IMR-90 (cell line): Measurements from ENCODE around the gene CD72. TPM values are rescaled to one million over a fixed set of nuclear protein-coding genes. Genes with fewer than 3 reads are reported as not detected.

Experiments
- ATAC-seq: fragments of 200-7000 bp; cut with Tn5 transposase; 2 replicates; pipeline ENCODE4 v1.9.1; 2020; ENCODE audit warnings: low read depth, mild to moderate bottlenecking, moderate library complexity
- BruUV-seq: library from RNA; stranded (reverse); fragments of 400-500 nt; replicated peaks from 2 replicates; lab custom pipeline; 2021; lab: Mats Ljungman, UMichigan
- CTCF ChIA-PET: fragments of 300-600 bp; formaldehyde crosslinking; extraction: SDS; loops from one replicate; lab custom pipeline; 2021; ENCODE audit warnings: antibody characterized with exemption; lab: Yijun Ruan, JAX
- POLR2A ChIA-PET: fragments of 300-600 bp; sonication (Branson Sonifier 250); formaldehyde crosslinking; loops from one replicate; lab custom pipeline; 2022; ENCODE audit warnings: antibody characterized with exemption; ENCODE audit not compliant: unreplicated experiment; lab: Charles Lee
- DNase-seq: peaks from one replicate; pipeline ENCODE4 v3.0.0; 2013
- H2AFZ ChIP-seq: replicated peaks from 2 replicates; pipeline ENCODE3; 2013; ENCODE audit warnings: low read length, mild to moderate bottlenecking; ENCODE audit not compliant: poor library complexity
- H2AK5ac ChIP-seq: 2 replicates; pipeline ENCODE4 v1.6.1; 2013; ENCODE audit warnings: low read depth, low read length, inconsistent platforms
- H2AK9ac ChIP-seq: replicated peaks from 2 replicates; pipeline ENCODE3; 2013; ENCODE audit warnings: mild to moderate bottlenecking, low read depth, low read length, moderate library complexity; ENCODE audit not compliant: poor library complexity
- H2BK120ac ChIP-seq: 2 replicates; pipeline ENCODE4 v1.6.1; 2013; ENCODE audit warnings: low read depth, low read length, inconsistent platforms
- H2BK15ac ChIP-seq: 3 replicates; pipeline ENCODE4 v1.6.1; 2013; ENCODE audit warnings: low read depth, low read length, inconsistent platforms
- H2BK20ac ChIP-seq: 2 replicates; pipeline ENCODE4 v1.6.1; 2013; ENCODE audit warnings: low read depth, mild to moderate bottlenecking, inconsistent platforms, low read length, moderate library complexity
- H2BK5ac ChIP-seq: 2 replicates; pipeline ENCODE4 v1.6.1; 2013; ENCODE audit warnings: mild to moderate bottlenecking, low read depth, low read length, inconsistent platforms; ENCODE audit not compliant: poor library complexity, severe bottlenecking
- H3K14ac ChIP-seq: replicated peaks from 2 replicates; pipeline ENCODE4 v1.6.1; 2013; ENCODE audit warnings: low read depth, low read length, inconsistent platforms
- H3K18ac ChIP-seq: 2 replicates; pipeline ENCODE4 v1.6.1; 2013; ENCODE audit warnings: low read depth, low read length, control low read depth
- H3K23ac ChIP-seq: 2 replicates; pipeline ENCODE4 v1.6.1; 2013; ENCODE audit warnings: low read depth, low read length, inconsistent platforms
- H3K27ac ChIP-seq: 2 replicates; pipeline ENCODE4 v1.5.1; 2013; ENCODE audit warnings: mild to moderate bottlenecking, control low read depth, low read length; ENCODE audit not compliant: insufficient read depth
- H3K27me3 ChIP-seq: 2 replicates; pipeline ENCODE4 v1.6.1; 2013; ENCODE audit warnings: low read length; ENCODE audit not compliant: control insufficient read depth, insufficient read depth
- H3K36me3 ChIP-seq: 2 replicates; pipeline ENCODE4 v1.6.1; 2013; ENCODE audit warnings: low read length, mixed read lengths; ENCODE audit not compliant: control insufficient read depth, insufficient read depth
- H3K4ac ChIP-seq: 2 replicates; pipeline ENCODE4 v1.6.1; 2013; ENCODE audit warnings: low read depth, low read length, inconsistent platforms
- H3K4me1 ChIP-seq: 2 replicates; pipeline ENCODE4 v1.6.1; 2013; ENCODE audit warnings: low read length, mixed read lengths; ENCODE audit not compliant: control insufficient read depth, insufficient read depth
- H3K4me2 ChIP-seq: 2 replicates; pipeline ENCODE4 v1.6.1; 2013; ENCODE audit warnings: low read depth, mild to moderate bottlenecking, control low read depth, low read length, moderate library complexity
- H3K4me3 ChIP-seq: 2 replicates; pipeline ENCODE4 v1.5.1; 2013; ENCODE audit warnings: low read depth, mild to moderate bottlenecking, control low read depth, low read length, moderate library complexity; ENCODE audit not compliant: insufficient read depth
- H3K56ac ChIP-seq: 2 replicates; pipeline ENCODE4 v1.6.1; 2013; ENCODE audit warnings: low read length, inconsistent platforms; ENCODE audit not compliant: insufficient read depth; ENCODE audit errors: extremely low read depth
- H3K79me1 ChIP-seq, 2 experiments: 2 replicates each; pipeline ENCODE4 v1.6.1; 2013; ENCODE audit warnings: low read length in 2 of 2, inconsistent platforms in 1 of 2, low read depth in 1 of 2
- H3K9ac ChIP-seq: 2 replicates; pipeline ENCODE4 v1.6.1; 2013; ENCODE audit warnings: low read depth, low read length, control low read depth
- H3K9me1 ChIP-seq: 2 replicates; pipeline ENCODE4 v1.6.1; 2013; ENCODE audit warnings: low read length, inconsistent platforms; ENCODE audit not compliant: insufficient read depth
- H3K9me3 ChIP-seq: 2 replicates; pipeline ENCODE4 v1.6.1; 2013; ENCODE audit warnings: low read length; ENCODE audit not compliant: control insufficient read depth, insufficient read depth
- H4K20me1 ChIP-seq: 2 replicates; pipeline ENCODE4 v1.6.1; 2013; ENCODE audit warnings: low read length, inconsistent platforms; ENCODE audit not compliant: insufficient read depth
- H4K5ac ChIP-seq: 2 replicates; pipeline ENCODE4 v1.6.1; 2013; ENCODE audit warnings: mild to moderate bottlenecking, low read depth, low read length, control low read depth
- H4K8ac ChIP-seq, 2 experiments: 2 replicates each; pipeline ENCODE4 v1.6.1; 2013; ENCODE audit warnings: low read depth in 2 of 2, low read length in 2 of 2, control low read depth in 1 of 2, inconsistent platforms in 1 of 2
- H4K91ac ChIP-seq: 2 replicates; pipeline ENCODE4 v1.6.1; 2013; ENCODE audit warnings: low read depth, low read length, inconsistent platforms; ENCODE audit not compliant: insufficient read depth
- BHLHE40 ChIP-seq: fragments of 150-350 bp; IDR thresholded peaks from 2 replicates; pipeline ENCODE4 v1.6.1; 2016; ENCODE audit warnings: mild to moderate bottlenecking, low read depth, low read length
- CEBPB ChIP-seq: IDR thresholded peaks from 2 replicates; pipeline ENCODE4 v1.6.1; 2012; ENCODE audit warnings: low read depth, low read length, improper control_type of control experiment
- CHD1 ChIP-seq: IDR thresholded peaks from 2 replicates; pipeline ENCODE4 v1.6.1; 2012; ENCODE audit warnings: low read depth, low read length, improper control_type of control experiment
- CTCF ChIP-seq: conservative IDR thresholded peaks from 2 replicates; pipeline ENCODE4 v1.5.1; 2012; ENCODE audit warnings: mild to moderate bottlenecking, low read depth, low read length, improper control_type of control experiment
- ELK1 ChIP-seq: fragments of 150-350 bp; IDR thresholded peaks from 2 replicates; pipeline ENCODE4 v1.6.1; 2016; ENCODE audit warnings: low read depth, mild to moderate bottlenecking, low read length, moderate library complexity, borderline replicate concordance
- MAFK ChIP-seq: IDR thresholded peaks from 2 replicates; pipeline ENCODE4 v1.6.1; 2012; ENCODE audit warnings: low read depth, low read length, improper control_type of control experiment
- MAZ ChIP-seq: IDR thresholded peaks from 2 replicates; pipeline ENCODE4 v1.6.1; 2012; ENCODE audit warnings: low read depth, mild to moderate bottlenecking, low read length, improper control_type of control experiment, moderate library complexity, borderline replicate concordance
- MXI1 ChIP-seq: IDR thresholded peaks from 2 replicates; pipeline ENCODE4 v1.6.1; 2012; ENCODE audit warnings: low read depth, mild to moderate bottlenecking, low read length, moderate library complexity, borderline replicate concordance
- NFE2L2 ChIP-seq: fragments of 150-350 bp; IDR thresholded peaks from 2 replicates; pipeline ENCODE4 v1.6.1; 2016; ENCODE audit warnings: low read depth, mild to moderate bottlenecking, low read length
- POLR2A ChIP-seq: IDR thresholded peaks from 2 replicates; pipeline ENCODE4 v1.6.1; 2012; ENCODE audit warnings: mild to moderate bottlenecking, low read depth, low read length
- RAD21 ChIP-seq: IDR thresholded peaks from 2 replicates; pipeline ENCODE4 v1.6.1; 2012; ENCODE audit warnings: low read length, improper control_type of control experiment
- RCOR1 ChIP-seq: IDR thresholded peaks from 2 replicates; pipeline ENCODE4 v1.6.1; 2012; ENCODE audit warnings: mild to moderate bottlenecking, low read length, improper control_type of control experiment; ENCODE audit not compliant: insufficient replicate concordance
- SMC3 ChIP-seq: fragments of 150-350 bp; IDR thresholded peaks from 2 replicates; pipeline ENCODE4 v1.6.1; 2016; ENCODE audit warnings: low read depth, mild to moderate bottlenecking, antibody characterized with exemption, low read length, moderate library complexity
- USF2 ChIP-seq: fragments of 150-350 bp; IDR thresholded peaks from 2 replicates; pipeline ENCODE4 v1.6.1; 2017; ENCODE audit warnings: mild to moderate bottlenecking, antibody characterized with exemption, low read length, low read depth
- WGBS, 2 experiments: methylation state at CpG; one replicate each; pipeline versions ENCODE4 v1.1.5 to v1.1.7; 2013; ENCODE audit warnings: missing lambda C conversion rate in 2 of 2; ENCODE audit not compliant: insufficient read length in 1 of 2; ENCODE audit errors: extremely low coverage in 2 of 2; 5-methylcytosine and 5-hydroxymethylcytosine counted together
- dilution Hi-C: fragments of 300-500 bp; cut with HindIII; formaldehyde crosslinking; loops from one replicate; pipeline ENCODE4 v1.14.3; 2018; ENCODE audit warnings: low sequenced_read_pairs; ENCODE audit not compliant: unreplicated experiment
- in situ Hi-C: fragments of 300-500 bp; cut with MboI; formaldehyde crosslinking; loops from 3 replicates; pipeline ENCODE4 v1.14.3; 2019; ENCODE audit warnings: low sequenced_read_pairs, inconsistent platforms, mixed read lengths
- intact Hi-C: fragments of 100-400 bp; cut with micrococcal nuclease; formaldehyde crosslinking; loops from 2 replicates; pipeline ENCODE4 v1.10.0; 2022
- polyA plus RNA-seq, 3 experiments: library from polyadenylated mRNA; depleted of rRNA; stranded (reverse); fragments of >200 nt; gene quantifications; 2 replicates each; pipeline ENCODE4 v1.2.3, GENCODE V29; 2012; ENCODE audit warnings: low replicate concordance in 1 of 3
- total RNA-seq: library from RNA; depleted of rRNA; stranded (reverse); fragments of >200 nt; gene quantifications from 2 replicates; pipeline ENCODE4 v1.2.3, GENCODE V29; 2012

The CD72 gene
- total and polyA plus RNA-seq, 2 of the 4 experiments (the other 2 are of a cell fraction), result 0.36 to 0.58 TPM

- peaks cover 11% of the 10 kb centered on the region for H3K36me3 ChIP-seq
- POLR2A ChIA-PET, result interaction anchor here (1.1 to 2.1 kb wide), 7 partner anchors 16 to 87 kb away, joined by 4 to 14 read pairs (median 7); no protein-coding TSS in a partner anchor
- WGBS, 2 experiments, result no CpG with 5 or more reads among the region's 3 CpGs
- 0 out of 2 replicates have a peak overlapping the region, but pooled peaks have one; percentile 12 for H4K5ac ChIP-seq
- no peak overlapping the region for H2BK15ac ChIP-seq
- H2BK5ac ChIP-seq, result peak overlapping the region; percentile 20
- intact Hi-C loops (no loop called here), dilution Hi-C loops (no loop called here), in situ Hi-C loops (no loop called here)
- H3K4me2 ChIP-seq, result no peak overlapping the region
- peaks cover 3% of the 10 kb centered on the region; the same call in 1 of the 2 replicates for H4K20me1 ChIP-seq
- no peak overlapping the region for H3K14ac ChIP-seq
- H2BK120ac ChIP-seq, result 0 out of 2 replicates have a peak overlapping the region, but pooled peaks have one; percentile 1
- peak overlapping the region; percentile 5; the same call in 1 of the 2 replicates for H3K9ac ChIP-seq
- peaks cover 30 to 65% of the 10 kb centered on the region in 2 experiments; a peak in 3 of 4 replicates for H3K79me1 ChIP-seq
- no peak overlapping the region for H2AFZ ChIP-seq
- H3K18ac ChIP-seq, result no peak overlapping the region
- H4K8ac ChIP-seq, result no peak overlapping the region; a peak in 1 of 4 replicates
- H3K9me1 ChIP-seq, result peaks cover 15% of the 10 kb centered on the region
- peaks cover 19% of the 10 kb centered on the region for H3K4me1 ChIP-seq
- H2AK5ac ChIP-seq, result peak overlapping the region; percentile 60
- DNase-seq (no peak), ATAC-seq (no peak)
- H4K91ac ChIP-seq, result peak overlapping the region; percentile 30
- no peak overlapping the region for H2AK9ac ChIP-seq
- CTCF ChIA-PET, result interaction anchor here (0.5 to 2.1 kb wide), 11 partner anchors 8 to 163 kb away, joined by 3 to 11 read pairs (median 5); partner anchors contain the start of genes CREB3, TLN1 and TPM2
- no peaks in the 10 kb centered on the region for H3K9me3 ChIP-seq
- H2BK20ac ChIP-seq, result no peak overlapping the region
- no peak overlapping the region for H3K56ac ChIP-seq
- no peaks in the 10 kb centered on the region for H3K27me3 ChIP-seq
- H3K27ac ChIP-seq, result peak overlapping the region; percentile 18; the same call in 1 of the 2 replicates
- no peak overlapping the region for H3K4me3 ChIP-seq
- BruUV-seq, result no TSS peak
- H3K23ac ChIP-seq, result peak overlapping the region; percentile 4; the same call in 1 of the 2 replicates
- peak overlapping the region; percentile 22; the same call in 1 of the 2 replicates for H3K4ac ChIP-seq
- no peak for TF ChIP-seq MAZ
- no peak for TF ChIP-seq ELK1
- TF ChIP-seq CHD1, result no peak
- TF ChIP-seq CEBPB, result no peak
- no peak for TF ChIP-seq BHLHE40
- no peak for TF ChIP-seq POLR2A
- no peak for TF ChIP-seq NFE2L2
- no peak for TF ChIP-seq USF2
- TF ChIP-seq MXI1, result no peak
- no peak for TF ChIP-seq RCOR1
- TF ChIP-seq SMC3, result no peak
- TF ChIP-seq CTCF, result no peak
- no peak for TF ChIP-seq MAFK
- TF ChIP-seq RAD21, result no peak
Measured at GRCh38 chr9:35661756-35662350, 43.6 kb upstream of the CD72 start.
